OCI-LY3 (cell line): ENCODE data around the gene PHF21B.

Experiments used
- EZH2phosphoT487 ChIP-seq: fragments of 200-600 bp; shearing (Covaris generic); IDR thresholded peaks from 2 replicates; pipeline ENCODE4 v1.6.1; 2018; ENCODE audit warnings: antibody characterized with exemption, mixed run types, low read depth
- TF ChIP-seq, protein P1 (sequence below): fragments of 200-600, 300-600 bp; sonication (generic); IDR thresholded peaks from 2 replicates; pipeline ENCODE4 v1.5.1; 2014; ENCODE audit warnings: antibody characterized with exemption, low read length, low read depth

DNA sequence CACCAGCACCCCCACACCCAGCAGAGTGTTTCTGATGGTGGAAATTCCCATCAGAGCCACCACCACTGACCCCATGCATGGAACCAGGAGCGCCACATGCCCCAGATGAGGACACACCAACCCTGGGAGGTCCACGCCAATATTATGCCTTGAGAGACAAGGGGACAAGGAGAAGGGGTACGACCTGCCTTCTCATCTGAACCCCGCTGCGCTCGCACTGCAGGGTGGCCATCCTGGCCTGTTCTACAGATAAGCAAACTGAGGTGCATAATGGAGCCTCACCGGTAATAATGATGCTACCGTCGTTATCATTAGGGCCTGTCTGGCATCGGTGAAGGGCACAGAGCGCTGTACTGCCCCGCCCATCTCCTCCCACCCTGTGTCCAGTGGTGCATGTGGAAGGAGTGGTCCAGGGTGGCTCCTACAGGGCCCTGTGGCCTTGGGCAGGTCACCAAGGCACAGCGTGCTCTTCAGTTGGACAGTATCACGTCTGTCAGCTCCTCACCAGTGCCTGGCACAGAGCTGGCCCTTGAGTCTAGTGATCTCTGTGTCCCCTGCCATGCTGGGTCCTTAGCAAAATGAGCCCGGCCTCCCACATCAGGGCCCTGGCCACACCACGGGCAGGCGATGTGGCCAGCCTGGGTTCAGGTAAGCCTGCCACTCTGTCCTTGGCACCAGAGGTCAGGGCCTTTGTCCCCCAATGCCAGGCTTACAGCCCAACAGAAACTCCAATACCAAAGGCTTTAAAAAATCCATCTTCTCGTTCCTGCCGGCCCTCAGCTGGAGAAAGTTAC lies 92.2 kb downstream of the PHF21B start:
- TF ChIP-seq, protein P1, sequence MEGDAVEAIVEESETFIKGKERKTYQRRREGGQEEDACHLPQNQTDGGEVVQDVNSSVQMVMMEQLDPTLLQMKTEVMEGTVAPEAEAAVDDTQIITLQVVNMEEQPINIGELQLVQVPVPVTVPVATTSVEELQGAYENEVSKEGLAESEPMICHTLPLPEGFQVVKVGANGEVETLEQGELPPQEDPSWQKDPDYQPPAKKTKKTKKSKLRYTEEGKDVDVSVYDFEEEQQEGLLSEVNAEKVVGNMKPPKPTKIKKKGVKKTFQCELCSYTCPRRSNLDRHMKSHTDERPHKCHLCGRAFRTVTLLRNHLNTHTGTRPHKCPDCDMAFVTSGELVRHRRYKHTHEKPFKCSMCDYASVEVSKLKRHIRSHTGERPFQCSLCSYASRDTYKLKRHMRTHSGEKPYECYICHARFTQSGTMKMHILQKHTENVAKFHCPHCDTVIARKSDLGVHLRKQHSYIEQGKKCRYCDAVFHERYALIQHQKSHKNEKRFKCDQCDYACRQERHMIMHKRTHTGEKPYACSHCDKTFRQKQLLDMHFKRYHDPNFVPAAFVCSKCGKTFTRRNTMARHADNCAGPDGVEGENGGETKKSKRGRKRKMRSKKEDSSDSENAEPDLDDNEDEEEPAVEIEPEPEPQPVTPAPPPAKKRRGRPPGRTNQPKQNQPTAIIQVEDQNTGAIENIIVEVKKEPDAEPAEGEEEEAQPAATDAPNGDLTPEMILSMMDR: no peak
- TF ChIP-seq EZH2phosphoT487: no peak
